Heart left ventricle (tissue), 16 donors: ENCODE measurements around the gene TYMS. TPM values are rescaled to one million over a fixed set of nuclear protein-coding genes. Genes with fewer than 3 reads are reported as not detected.
A peak's percentile ranks its signal among the peaks of the same experiment; 100 is the strongest.

ENCODE experiments used
- ATAC-seq, 4 donors: fragments of 200-7000 bp; cut with Tn5 transposase; one replicate each; pipeline ENCODE4 v1.9.1; 2020 to 2022; ENCODE audit warnings: moderate library complexity in 4 of 4, mild to moderate bottlenecking in 3 of 4, moderate number of reproducible peaks in 1 of 4
- DNase-seq, 5 donors: peaks; one replicate each; pipeline ENCODE4 v3.0.0-alpha.2; 2020
- H3K27ac ChIP-seq, 12 donors: fragments of 200-600 bp; sonication (generic) in 4 of 12; one replicate each; pipeline versions ENCODE4 v1.5.0 to v1.8.0; 2016 to 2022; ENCODE audit warnings: mild to moderate bottlenecking in 2 of 12
- H3K27me3 ChIP-seq, 9 donors: fragments of 200-600 bp; sonication (generic) in 2 of 9; one replicate each; pipeline versions ENCODE4 v1.5.1 to v1.8.0; 2016 to 2022; ENCODE audit warnings: mild to moderate bottlenecking in 3 of 9
- H3K36me3 ChIP-seq, 9 donors: fragments of 200-600 bp; sonication (generic) in 2 of 9; one replicate each; pipeline versions ENCODE4 v1.5.0 to v1.8.0; 2018 to 2022; ENCODE audit warnings: mild to moderate bottlenecking in 2 of 9
- H3K4me1 ChIP-seq, 12 donors: fragments of 200-600 bp; sonication (generic) in 4 of 12; one replicate each; pipeline versions ENCODE4 v1.5.0 to v1.8.0; 2016 to 2022; ENCODE audit warnings: mild to moderate bottlenecking in 3 of 12
- H3K4me3 ChIP-seq, 12 donors: fragments of 200-600 bp; sonication (generic) in 4 of 12; one replicate each; pipeline versions ENCODE4 v1.5.0 to v1.8.0; 2017 to 2022; ENCODE audit warnings: mild to moderate bottlenecking in 9 of 12, moderate library complexity in 4 of 12
- H3K9me3 ChIP-seq, 12 donors: fragments of 200-600 bp; sonication (generic) in 4 of 12; one replicate each; pipeline versions ENCODE4 v1.5.0 to v1.8.0; 2016 to 2022; ENCODE audit warnings: mild to moderate bottlenecking in 1 of 12
- CTCF ChIP-seq, 12 donors: fragments of 200-600 bp; sonication (generic) in 4 of 12; IDR thresholded peaks; one replicate each; pipeline versions ENCODE4 v1.5.0 to v1.8.0; 2018 to 2022; ENCODE audit warnings: antibody characterized with exemption in 12 of 12, mild to moderate bottlenecking in 5 of 12
- POLR2A ChIP-seq, 2 donors: fragments of 450-650 bp; IDR thresholded peaks; one replicate each; pipeline ENCODE4 v1.6.1; 2017; ENCODE audit warnings: antibody characterized with exemption in 2 of 2, mild to moderate bottlenecking in 2 of 2, moderate library complexity in 2 of 2
- WGBS, 4 donors: extraction: QIAGEN DNeasy Blood & Tissue Kit in 2 of 4; methylation state at CpG; one replicate each; pipeline versions ENCODE4 v1.1.5 to v1.1.7; 2013 to 2018; 5-methylcytosine and 5-hydroxymethylcytosine counted together
- intact Hi-C, 10 donors: fragments of 100-400 bp; cut with DNase I; formaldehyde crosslinking; loops; one replicate each; pipeline versions ENCODE4 v1.11.1 to v1.14.2; 2022
- polyA plus RNA-seq, 2 donors: library from polyadenylated mRNA; stranded (reverse); fragments of 200-250 nt; gene quantifications; one replicate each; pipeline ENCODE4 v1.2.3, GENCODE V29; 2013
- total RNA-seq, 9 donors: library from RNA; depleted of rRNA in 2 of 9; stranded (reverse); fragments of >200 nt in 2 of 9; fragmentation: NEBNext Ultra II Directional in 3 of 9; extraction: Animal tissue kit (Norgen Biotek cat#: 25700) in 3 of 9; gene quantifications; one replicate each; pipeline versions ENCODE4 v1.1.0 to v1.2.4, GENCODE V29; 2016 to 2023
- donor health status: ischemic (EF 13 %, LVEDD 7.1; RV severe dilation, severe dysfunction).
- donor health status: healthy with polysubstance abuse.
- donor health status: DM: no; HTN: yes; CAD: no.
- donor health status: DM: no; HTN: no; CAD: no.
- donor health status: ischemic (EF 25% LVEDD 6.9; RV normal size, moderate dysfunction).
- donor health status: ischemic (EF 25% LVEDD 5.7; RV mildly dilated, moderate dysfunction).
- donor health status: healthy.
- donor health status: DM: yes; HTN: yes; CAD: no.
- donor health status: ischemic (EF 35%, LVEDD 5.7; RV mildly dilated, moderate dysfunction).
- donor health status: nonischemic (EF 11% LVEDD 7.7; RV severe dilation, severe dysfunction).
- donor health status: DM: yes; HTN: yes; CAD: no.
- donor health status: PGD.
- donor health status: ischemic (EF 29% LVEDD 5.4; RV normal size, mild dysfunction).
- donor health status: nonischemic (EF 23%, LVEDD 6.1; RV moderate dilation, normal function).

The TYMS gene
- total and polyA plus RNA-seq, 11 donors = 0.34 to 32.3 (median 2.2) TPM; not detected in 1

GRCh38 chr18:622289-622688 lies 35.2 kb upstream of the TYMS start:
- Histone ChIP-seq H3K9me3 (no peaks in the 10 kb centered on the region), H3K27me3 (peaks cover 0 to 8% (median 0%) of the 10 kb centered on the region in 9 donors), H3K4me1 (no peaks in the 10 kb centered on the region), H3K27ac (no peak overlapping the region), H3K36me3 (no peaks in the 10 kb centered on the region), H3K4me3 (no peak overlapping the region)
- DNase-seq = no peak
- WGBS, 4 donors = 55 to 60% (median 57%) methylated on average over 6 of the region's 6 CpGs
- TF ChIP-seq CTCF (IDR thresholded peaks at IDR 0.05) = no peak
- TF ChIP-seq POLR2A (IDR thresholded peaks at IDR 0.05) = no peak
- no peak for ATAC-seq
- intact Hi-C loops = loop anchor here in 7 of 10 donors (2.0 to 10.0 kb wide), 7 partner anchors 83 to 217 kb away; partner anchors contain the start of gene ENOSF1 (in 1 of the 7)

GRCh38 chr18:623761-624620 lies 33.5 kb upstream of the TYMS start:
- TF ChIP-seq POLR2A (IDR thresholded peaks at IDR 0.05) (no peak), CTCF (IDR thresholded peaks at IDR 0.05) (peak; percentile 59 to 81 (median 74))
- 61 to 67% (median 62%) methylated on average over 11 of the region's 11 CpGs for WGBS, 4 donors

DNA sequence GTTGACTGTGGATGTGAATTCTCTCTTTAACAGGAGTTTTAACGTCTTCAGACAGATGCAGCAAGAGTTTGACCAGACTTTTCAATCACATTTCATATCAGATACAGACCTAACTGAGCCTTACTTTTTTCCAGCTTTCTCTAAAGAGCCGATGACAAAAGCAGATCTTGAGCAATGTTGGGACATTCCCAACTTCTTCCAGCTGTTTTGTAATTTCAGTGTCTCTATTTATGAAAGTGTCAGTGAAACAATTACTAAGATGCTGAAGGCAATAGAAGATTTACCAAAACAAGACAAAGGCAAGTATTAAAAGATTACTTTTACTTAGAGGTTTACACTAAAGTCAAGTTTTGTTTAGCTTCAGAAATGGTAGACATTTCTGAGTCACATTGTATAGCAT lies 30.2 kb upstream of the TYMS start:
- ATAC-seq (no peak), DNase-seq (no peak)
- H3K27ac ChIP-seq = no peak overlapping the region
- 60 to 72% (median 64%) methylated on average over 2 of the region's 2 CpGs for WGBS, 4 donors
- no peak overlapping the region for H3K4me3 ChIP-seq
- no peaks in the 10 kb centered on the region for H3K4me1 ChIP-seq
- no peaks in the 10 kb centered on the region for H3K36me3 ChIP-seq
- no peak for TF ChIP-seq POLR2A (IDR thresholded peaks at IDR 0.05)
- TF ChIP-seq CTCF (IDR thresholded peaks at IDR 0.05) = no peak
- no peaks in the 10 kb centered on the region for H3K9me3 ChIP-seq
- intact Hi-C loops = loop anchor here in 3 of 10 donors (5.0 to 10.0 kb wide), 3 partner anchors 78 to 205 kb away; partner anchors contain the start of gene ENOSF1 (in 1 of the 3)
- H3K27me3 ChIP-seq = peaks cover 0 to 6% (median 0%) of the 10 kb centered on the region in 9 donors

More at GRCh38 chr18:623761-624620, 33.5 kb upstream of the TYMS start:
- H3K9me3 ChIP-seq = no peaks in the 10 kb centered on the region
- no peak overlapping the region for H3K4me3 ChIP-seq
- no peaks in the 10 kb centered on the region for H3K4me1 ChIP-seq
- peaks cover 0 to 8% (median 0%) of the 10 kb centered on the region in 9 donors for H3K27me3 ChIP-seq
- intact Hi-C loops = loop anchor here in 8 of 10 donors (1.0 to 10.0 kb wide), 8 partner anchors 81 to 215 kb away; partner anchors contain the start of gene ENOSF1 (in 1 of the 8)
- no peaks in the 10 kb centered on the region for H3K36me3 ChIP-seq
- peak in 3 of 4 donors; percentile 69 to 80 (median 70) for ATAC-seq
- peak; percentile 40 to 69 (median 64) for DNase-seq
- H3K27ac ChIP-seq = no peak overlapping the region
